GM12878 (cell line): ENCODE data around the gene SOS1. TPM values are rescaled to one million over a fixed set of nuclear protein-coding genes. Genes with fewer than 3 reads are reported as not detected.

Experiments used
- ATAC-seq: fragments of 200-7000 bp; cut with Tn5 transposase; 3 replicates; pipeline ENCODE4 v1.9.1; 2020; ENCODE audit warnings: mild to moderate bottlenecking, moderate library complexity
- BruUV-seq: library from RNA; stranded (reverse); fragments of 400-500 nt; replicated peaks from 2 replicates; lab custom pipeline; 2021; lab: Mats Ljungman, UMichigan
- CTCF ChIA-PET: fragments of 300-600 bp; sonication (Branson Sonifier 250); formaldehyde crosslinking; extraction: SDS; loops from one replicate; lab custom pipeline; 2021; ENCODE audit warnings: inconsistent platforms; lab: Yijun Ruan, JAX
- POLR2A ChIA-PET: fragments of 350-600 bp; formaldehyde crosslinking; extraction: SDS; loops from one replicate; lab custom pipeline; 2021; ENCODE audit warnings: inconsistent platforms; lab: Charles Lee
- RAD21 ChIA-PET: fragments of 300-600 bp; sonication (Branson Sonifier 250); formaldehyde crosslinking; loops from one replicate; lab custom pipeline; 2023; ENCODE audit warnings: antibody characterized with exemption; ENCODE audit not compliant: unreplicated experiment; lab: Charles Lee
- SMC1A ChIA-PET: fragments of 300-600 bp; sonication (Branson Sonifier 250); formaldehyde crosslinking; loops from one replicate; lab custom pipeline; 2023; ENCODE audit not compliant: unreplicated experiment, uncharacterized antibody; lab: Charles Lee
- DNase-seq: peaks from one replicate; pipeline ENCODE4 v3.0.0-alpha.2; 2011; ENCODE audit warnings: low read depth, low spot score
- FAIRE-seq: peaks from 3 replicates; lab custom pipeline; 2011; peaks lifted over from hg19 to GRCh38; lab: Jason Lieb, UNC
- H2AFZ ChIP-seq: 2 replicates; pipeline ENCODE4 v1.6.0; 2011; ENCODE audit warnings: low read depth, low read length, control low read depth; ENCODE audit not compliant: control insufficient read depth
- H3K27ac ChIP-seq: 2 replicates; pipeline ENCODE4 v1.5.1; 2011; ENCODE audit warnings: control low read depth; ENCODE audit not compliant: control insufficient read depth, insufficient read depth
- H3K27me3 ChIP-seq, 2 experiments: replicated peaks in 1 of 2; 2 replicates each; pipeline versions ENCODE4 v1.6.0 to v1.6.1; 2011; ENCODE audit warnings: low read length in 1 of 2; ENCODE audit not compliant: control insufficient read depth in 2 of 2, insufficient read depth in 2 of 2
- H3K36me3 ChIP-seq, 2 experiments: 2 replicates each; pipeline ENCODE4 v1.5.1; 2011; ENCODE audit warnings: low read length in 1 of 2; ENCODE audit not compliant: control insufficient read depth in 2 of 2, insufficient read depth in 2 of 2
- H3K4me1 ChIP-seq: 2 replicates; pipeline ENCODE4 v1.6.1; 2011; ENCODE audit warnings: mild to moderate bottlenecking, low read length, moderate library complexity, mixed read lengths; ENCODE audit not compliant: control insufficient read depth, insufficient read depth
- H3K4me2 ChIP-seq: 2 replicates; pipeline ENCODE4 v1.6.0; 2011; ENCODE audit warnings: control low read depth; ENCODE audit not compliant: control insufficient read depth, insufficient read depth
- H3K4me3 ChIP-seq: fragments of 200-600 bp; sonication (generic); 2 replicates; pipeline ENCODE4 v1.5.1; 2016
- H3K79me2 ChIP-seq: 2 replicates; pipeline ENCODE4 v1.6.0; 2011; ENCODE audit warnings: low read length; ENCODE audit not compliant: control insufficient read depth, insufficient read depth
- H3K9ac ChIP-seq: 2 replicates; pipeline ENCODE4 v1.8.0; 2011; ENCODE audit warnings: low read length, control low read depth, mixed read lengths; ENCODE audit not compliant: control insufficient read depth, insufficient read depth
- H3K9me3 ChIP-seq: replicated peaks from 3 replicates; pipeline ENCODE4 v1.5.1; 2011; ENCODE audit warnings: mild to moderate bottlenecking, low read length; ENCODE audit not compliant: control insufficient read depth, insufficient read depth
- H4K20me1 ChIP-seq: 2 replicates; pipeline ENCODE4 v1.6.0; 2011; ENCODE audit not compliant: control insufficient read depth, insufficient read depth
- CHD4 ChIP-seq: fragments of 200-600 bp; sonication (generic); IDR thresholded peaks from 2 replicates; pipeline ENCODE4 v1.6.1; 2016; ENCODE audit warnings: mild to moderate bottlenecking
- EP300 ChIP-seq, 2 experiments: fragments of 150-350 bp in 1 of 2; IDR thresholded peaks; 2 replicates each; pipeline ENCODE4 v1.6.1; 2011 to 2012; ENCODE audit warnings: low read depth in 2 of 2, low read length in 2 of 2, borderline replicate concordance in 1 of 2, improper control_type of control experiment in 1 of 2, inconsistent platforms in 1 of 2; ENCODE audit not compliant: control insufficient read depth in 1 of 2
- HCFC1 ChIP-seq: fragments of 150-350 bp; IDR thresholded peaks from 2 replicates; pipeline ENCODE4 v1.6.1; 2014; ENCODE audit warnings: low read length
- MLLT1 ChIP-seq: fragments of 450-650 bp; IDR thresholded peaks from 2 replicates; pipeline ENCODE4 v1.6.1; 2016; ENCODE audit warnings: mild to moderate bottlenecking
- MXI1 ChIP-seq: fragments of 150-350 bp; IDR thresholded peaks from 2 replicates; pipeline ENCODE4 v1.6.1; 2011; ENCODE audit warnings: low read depth, mild to moderate bottlenecking, inconsistent platforms, low read length, improper control_type of control experiment
- MYC ChIP-seq: IDR thresholded peaks from 2 replicates; pipeline ENCODE4 v1.6.1; 2011; ENCODE audit warnings: mild to moderate bottlenecking, low read length, moderate library complexity, inconsistent platforms; ENCODE audit not compliant: insufficient read depth, insufficient replicate concordance, insufficient read length, severe bottlenecking
- NFYB ChIP-seq: IDR thresholded peaks from 2 replicates; pipeline ENCODE4 v1.6.1; 2011; ENCODE audit warnings: low read depth, mild to moderate bottlenecking, low read length, improper control_type of control experiment, moderate library complexity; ENCODE audit not compliant: insufficient read depth
- PML ChIP-seq: IDR thresholded peaks from 2 replicates; pipeline ENCODE4 v1.6.1; 2012; ENCODE audit warnings: low read length, inconsistent platforms
- SMARCA5 ChIP-seq: fragments of 450-650 bp; IDR thresholded peaks from 2 replicates; pipeline ENCODE4 v1.6.1; 2017; ENCODE audit warnings: mild to moderate bottlenecking
- SP1 ChIP-seq: IDR thresholded peaks from one replicate; pipeline ENCODE4 v1.6.1; 2011; ENCODE audit warnings: low read depth, low read length
- TARDBP ChIP-seq: IDR thresholded peaks from 2 replicates; pipeline ENCODE4 v1.6.1; 2016; ENCODE audit warnings: borderline replicate concordance
- ZNF207 ChIP-seq: fragments of 450-650 bp; IDR thresholded peaks from 2 replicates; pipeline ENCODE4 v1.6.1; 2014; ENCODE audit warnings: antibody characterized with exemption, mild to moderate bottlenecking, borderline replicate concordance
- WGBS: methylation state at CpG from one replicate; pipeline ENCODE4 v1.1.6; 2016; ENCODE audit warnings: low lambda C conversion rate; ENCODE audit not compliant: insufficient replicate concordance, insufficient coverage; ENCODE audit errors: missing lambda C conversion rate; 5-methylcytosine and 5-hydroxymethylcytosine counted together
- in situ Hi-C: fragments of 300-500 bp; cut with MboI; formaldehyde crosslinking; loops from 9 replicates; pipeline ENCODE4 v1.14.3; 2018; ENCODE audit warnings: mixed read lengths
- intact Hi-C: fragments of 100-400 bp; cut with micrococcal nuclease; formaldehyde crosslinking; loops from one replicate; pipeline ENCODE4 v1.14.2; 2022; ENCODE audit not compliant: unreplicated experiment
- polyA plus RNA-seq, 11 experiments: library from polyadenylated mRNA; depleted of rRNA in 4 of 11; unstranded in 6 of 11; stranded (reverse) in 5 of 11; fragments of >200 nt; fragmentation: Nextera tagmentation in 4 of 11; fragmentation: Illumina TruSeq in 1 of 11; extraction: Ambion mirVana in 4 of 11; extraction: Trizol in 1 of 11; gene quantifications; 1 replicate in 1 of 11; 2 replicates in 10 of 11; pipeline versions ENCODE4 v1.2.1 to v1.2.3, GENCODE V29; 2011 to 2016; ENCODE audit warnings: inconsistent platforms in 2 of 11, missing spikeins in 2 of 11, low read depth in 1 of 11
- total RNA-seq, 4 experiments: library from RNA; depleted of rRNA in 3 of 4; stranded (reverse); fragments of >200 nt in 3 of 4; fragmentation: Illumina TruSeq in 1 of 4; extraction: Trizol in 1 of 4; gene quantifications; 2 replicates each; pipeline versions ENCODE4 v1.2.1 to v1.2.3, GENCODE V29; 2013 to 2021
- TF ChIP-seq, protein P1 (sequence below): IDR thresholded peaks from 2 replicates; pipeline ENCODE4 v1.6.1; 2011; ENCODE audit warnings: borderline replicate concordance, low read depth, mild to moderate bottlenecking, moderate library complexity, low read length; ENCODE audit not compliant: insufficient read depth, poor library complexity, severe bottlenecking

Gene SOS1
- total and polyA plus RNA-seq, 10 of the 15 experiments (the other 5 are each of a cell fraction or from before 2014, with no cell fraction given) = 2.1 to 24.1 (median 8.5) TPM

DNA sequence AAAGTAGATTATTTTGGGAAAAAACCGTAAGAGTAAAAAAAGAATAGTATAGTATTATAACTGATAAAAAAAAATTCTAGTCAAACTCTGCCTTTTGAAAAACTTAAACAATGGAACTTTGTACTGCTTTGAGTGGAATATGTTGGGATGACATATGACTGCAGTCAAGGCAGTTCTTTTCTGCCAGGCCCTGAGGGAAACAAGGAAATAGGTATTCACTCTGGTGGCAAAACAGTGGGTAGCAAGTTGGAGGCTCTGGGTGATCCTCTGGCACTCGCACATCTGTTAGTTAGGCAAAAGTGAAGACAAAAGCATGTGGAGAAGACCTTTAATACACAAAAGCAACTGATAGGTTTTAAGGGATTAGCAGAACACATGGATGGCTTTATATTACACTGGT, 129.0 kb downstream of the SOS1 start:
- no peak for ATAC-seq
- Histone ChIP-seq H3K4me2 (no peak overlapping the region), H3K9ac (no peak overlapping the region), H3K9me3 (no peaks in the 10 kb centered on the region), H3K4me1 (no peaks in the 10 kb centered on the region), H2AFZ (no peak overlapping the region), H3K36me3 (peaks cover 1 to 6% of the 10 kb centered on the region in 2 experiments; a peak in 2 of 4 replicates), H3K79me2 (no peaks in the 10 kb centered on the region), H3K4me3 (no peak overlapping the region), H3K27ac (no peak overlapping the region), H3K27me3 (no peaks in the 10 kb centered on the region), H4K20me1 (no peaks in the 10 kb centered on the region)
- WGBS = 98% methylated on average over 2 of the region's 2 CpGs
- RAD21 ChIA-PET = interaction anchor here (1.1 kb wide), 1 partner anchor 44 kb away, joined by 4 read pairs; no protein-coding TSS in a partner anchor
- intact Hi-C loops = no loop called here
- no TSS peak for BruUV-seq
- POLR2A ChIA-PET = no interaction called here
- CTCF ChIA-PET = interaction anchor here (0.5 to 1.9 kb wide), 5 partner anchors 11 to 567 kb away, joined by 3 to 6 read pairs (median 3); no protein-coding TSS in a partner anchor
- no peak for FAIRE-seq
- SMC1A ChIA-PET = interaction anchor here (1.4 kb wide), 1 partner anchor 44 kb away, joined by 6 read pairs; no protein-coding TSS in a partner anchor
- TF ChIP-seq MLLT1 = no peak
- TF ChIP-seq PML = no peak
- no peak for TF ChIP-seq TARDBP
- no peak for TF ChIP-seq NFYB
- no peak for TF ChIP-seq SMARCA5
- TF ChIP-seq HCFC1 = no peak
- no peak for TF ChIP-seq MYC
- no peak for TF ChIP-seq MXI1
- TF ChIP-seq EP300 (IDR thresholded peaks at IDR 0.05; ENCODE audit: borderline replicate concordance in 1 of 2, control insufficient read depth in 1 of 2, low read depth in 2 of 2, low read length in 2 of 2) = no peak
- TF ChIP-seq SP1 = no peak
- TF ChIP-seq ZNF207 = no peak
- TF ChIP-seq CHD4 = no peak
- TF ChIP-seq, protein P1, sequence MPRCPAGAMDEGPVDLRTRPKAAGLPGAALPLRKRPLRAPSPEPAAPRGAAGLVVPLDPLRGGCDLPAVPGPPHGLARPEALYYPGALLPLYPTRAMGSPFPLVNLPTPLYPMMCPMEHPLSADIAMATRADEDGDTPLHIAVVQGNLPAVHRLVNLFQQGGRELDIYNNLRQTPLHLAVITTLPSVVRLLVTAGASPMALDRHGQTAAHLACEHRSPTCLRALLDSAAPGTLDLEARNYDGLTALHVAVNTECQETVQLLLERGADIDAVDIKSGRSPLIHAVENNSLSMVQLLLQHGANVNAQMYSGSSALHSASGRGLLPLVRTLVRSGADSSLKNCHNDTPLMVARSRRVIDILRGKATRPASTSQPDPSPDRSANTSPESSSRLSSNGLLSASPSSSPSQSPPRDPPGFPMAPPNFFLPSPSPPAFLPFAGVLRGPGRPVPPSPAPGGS = no peak
- in situ Hi-C loops = no loop called here
- DNase-seq = no peak
